OCI-LY3 (cell line): ENCODE data around the gene DOK3.

Experiments used
- H2AFZ ChIP-seq: fragments of 200-600, 300-600 bp; shearing (Covaris generic); 2 replicates; pipeline ENCODE4 v1.6.0; 2014; ENCODE audit warnings: antibody characterized with exemption, low read depth, low read length
- H3K27ac ChIP-seq: fragments of 200-600, 300-600 bp; sonication (generic); 2 replicates; pipeline ENCODE4 v1.5.1; 2014; ENCODE audit warnings: mild to moderate bottlenecking, low read length, moderate library complexity, mixed read lengths
- H3K27me3 ChIP-seq: fragments of 200-600, 300-600 bp; sonication (generic); 2 replicates; pipeline ENCODE4 v1.6.1; 2014; ENCODE audit warnings: low read depth, low read length, mixed read lengths
- H3K36me3 ChIP-seq: fragments of 200-600, 300-600 bp; sonication (generic); replicated peaks from 2 replicates; pipeline ENCODE3; 2014; ENCODE audit warnings: low read depth, low read length, mixed read lengths
- H3K4me1 ChIP-seq: fragments of 300-600, 200-600 bp; sonication (generic); 2 replicates; pipeline ENCODE4 v1.6.1; 2014; ENCODE audit warnings: low read length, mixed read lengths
- H3K4me2 ChIP-seq: fragments of 200-600, 300-600 bp; sonication (generic); 2 replicates; pipeline ENCODE4 v1.6.1; 2014; ENCODE audit warnings: low read length, mixed read lengths
- H3K4me3 ChIP-seq: fragments of 300-600, 200-600 bp; sonication (generic); 2 replicates; pipeline ENCODE4 v1.5.1; 2014; ENCODE audit warnings: antibody characterized with exemption, mild to moderate bottlenecking, low read length, moderate library complexity
- H3K79me2 ChIP-seq: fragments of 300-600, 200-600 bp; shearing (Covaris generic); 2 replicates; pipeline ENCODE4 v1.6.1; 2014; ENCODE audit warnings: mild to moderate bottlenecking, low read length, mixed read lengths
- H3K9ac ChIP-seq: fragments of 300-600, 200-600 bp; shearing (Covaris generic); 2 replicates; pipeline ENCODE4 v1.6.0; 2014; ENCODE audit warnings: mild to moderate bottlenecking, low read length, moderate library complexity
- H3K9me3 ChIP-seq: fragments of 200-600, 300-600 bp; shearing (Covaris generic); 2 replicates; pipeline ENCODE4 v1.6.1; 2014; ENCODE audit warnings: low read length, mixed read lengths; ENCODE audit not compliant: insufficient read depth
- H4K20me1 ChIP-seq: fragments of 200-600, 300-600 bp; sonication (generic); 2 replicates; pipeline ENCODE4 v1.6.1; 2016; ENCODE audit warnings: low read length, mixed read lengths; ENCODE audit not compliant: insufficient read depth
- CTCF ChIP-seq: fragments of 200-600, 300-600 bp; sonication (generic); IDR thresholded peaks from 2 replicates; pipeline ENCODE4 v1.5.1; 2014; ENCODE audit warnings: antibody characterized with exemption, low read length, low read depth
- EZH2phosphoT487 ChIP-seq: fragments of 200-600 bp; shearing (Covaris generic); IDR thresholded peaks from 2 replicates; pipeline ENCODE4 v1.6.1; 2018; ENCODE audit warnings: antibody characterized with exemption, mixed run types, low read depth

Gene DOK3

GRCh38 chr5:177509381-177509951, at the start of gene DOK3:
TSS of gene DOK3 (minus strand) at chr5:177509826. CDS start at chr5:177509540, 286 bp downstream.
- peak within 1 kb of the TSS; percentile 12; the same call in 1 of the 2 replicates for H2AFZ ChIP-seq
- H3K9ac ChIP-seq: peak within 1 kb of the TSS; percentile 45
- H3K4me3 ChIP-seq: peak within 1 kb of the TSS; percentile 44
- TF ChIP-seq EZH2phosphoT487 (no peak), CTCF (no peak)
- peak within 1 kb of the TSS; percentile 48; the same call in 1 of the 2 replicates for H3K27ac ChIP-seq
- H3K79me2 ChIP-seq: no peaks in the 10 kb centered on the region
- no peaks in the 10 kb centered on the region for H4K20me1 ChIP-seq
- H3K27me3 ChIP-seq: no peaks in the 10 kb centered on the region
- H3K36me3 ChIP-seq: peaks cover 23% of the 10 kb centered on the region
- no peaks in the 10 kb centered on the region; the same call in 1 of the 2 replicates for H3K9me3 ChIP-seq
- peaks cover 31% of the 10 kb centered on the region for H3K4me1 ChIP-seq
- H3K4me2 ChIP-seq: peak within 1 kb of the TSS; percentile 56

- no peak overlapping the region for H3K27ac ChIP-seq
- H3K4me1 ChIP-seq: peaks cover 7% of the 10 kb centered on the region
- H3K9ac ChIP-seq: no peak overlapping the region
- no peak overlapping the region for H3K4me2 ChIP-seq
- H2AFZ ChIP-seq: no peak overlapping the region
- no peaks in the 10 kb centered on the region for H3K27me3 ChIP-seq
- peaks cover 7% of the 10 kb centered on the region; the same call in 1 of the 2 replicates for H4K20me1 ChIP-seq
- H3K4me3 ChIP-seq: no peak overlapping the region
- TF ChIP-seq CTCF: no peak
- no peak for TF ChIP-seq EZH2phosphoT487
- peaks cover 15% of the 10 kb centered on the region for H3K79me2 ChIP-seq
- no peaks in the 10 kb centered on the region for H3K36me3 ChIP-seq
- H3K9me3 ChIP-seq: no peaks in the 10 kb centered on the region
These were observed 48.2 kb upstream of the DOK3 start for GRCh38 chr5:177557796-177558195.

- Histone ChIP-seq H3K4me2 (no peak overlapping the region), H3K9ac (no peak overlapping the region), H3K4me3 (no peak overlapping the region), H2AFZ (no peak overlapping the region), H3K36me3 (peaks cover 6% of the 10 kb centered on the region), H3K79me2 (peaks cover 21% of the 10 kb centered on the region), H3K4me1 (peaks cover 9% of the 10 kb centered on the region), H3K27ac (no peak overlapping the region), H3K27me3 (no peaks in the 10 kb centered on the region), H3K9me3 (no peaks in the 10 kb centered on the region), H4K20me1 (peaks cover 8% of the 10 kb centered on the region; the same call in 1 of the 2 replicates)
- TF ChIP-seq EZH2phosphoT487: no peak
These were observed 47.5 kb upstream of the DOK3 start for GRCh38 chr5:177557041-177557647.

GRCh38 chr5:177555665-177556064, 46.0 kb upstream of the DOK3 start:
- Histone ChIP-seq H3K27ac (no peak overlapping the region), H3K9ac (no peak overlapping the region), H4K20me1 (peaks cover 8% of the 10 kb centered on the region; the same call in 1 of the 2 replicates), H3K4me2 (no peak overlapping the region), H3K36me3 (peaks cover 15% of the 10 kb centered on the region), H3K27me3 (no peaks in the 10 kb centered on the region), H3K79me2 (peaks cover 29% of the 10 kb centered on the region), H3K4me3 (no peak overlapping the region), H3K9me3 (no peaks in the 10 kb centered on the region), H2AFZ (no peak overlapping the region), H3K4me1 (peaks cover 9% of the 10 kb centered on the region)
- TF ChIP-seq CTCF (no peak), EZH2phosphoT487 (no peak)
